RWPE2 (cell line): ENCODE measurements around the gene JPH2.

ENCODE experiments used
- ATAC-seq: fragments of 200-7000 bp; cut with Tn5 transposase; 3 replicates; pipeline ENCODE4 v1.9.1; 2021; ENCODE audit warnings: low read depth
- DNase-seq: peaks from one replicate; pipeline ENCODE4 v3.0.0-alpha.2; 2020; ENCODE audit warnings: low spot score
- H3K27ac ChIP-seq: fragments of 450-650 bp; 2 replicates; pipeline ENCODE4 v1.5.1; 2017; ENCODE audit warnings: mild to moderate bottlenecking; ENCODE audit not compliant: poor library complexity, severe bottlenecking
- H3K27me3 ChIP-seq: fragments of 250-450 bp; sonication (Bioruptor Pico); 2 replicates; pipeline ENCODE4 v1.5.1; 2021; ENCODE audit warnings: mild to moderate bottlenecking, moderate library complexity; ENCODE audit not compliant: insufficient read depth, poor library complexity, severe bottlenecking
- H3K36me3 ChIP-seq: fragments of 250-450 bp; sonication (Bioruptor Pico); 2 replicates; pipeline ENCODE4 v1.5.1; 2020; ENCODE audit warnings: low read depth, mild to moderate bottlenecking, moderate library complexity
- H3K4me1 ChIP-seq: fragments of 250-450 bp; sonication (Bioruptor Pico); 2 replicates; pipeline ENCODE4 v1.5.1; 2021; ENCODE audit warnings: mild to moderate bottlenecking, moderate library complexity; ENCODE audit not compliant: insufficient read depth, poor library complexity, severe bottlenecking
- H3K4me3 ChIP-seq: fragments of 250-450 bp; sonication (Bioruptor Pico); 2 replicates; pipeline ENCODE4 v1.5.1; 2021; ENCODE audit warnings: mild to moderate bottlenecking, moderate library complexity; ENCODE audit not compliant: severe bottlenecking
- H3K9me3 ChIP-seq: fragments of 250-450 bp; sonication (Bioruptor Pico); 2 replicates; pipeline ENCODE4 v1.5.1; 2021; ENCODE audit warnings: mild to moderate bottlenecking, moderate library complexity; ENCODE audit not compliant: severe bottlenecking
- CTCF ChIP-seq: fragments of 450-650 bp; IDR thresholded peaks from one replicate; pipeline ENCODE4 v1.5.1; 2017; ENCODE audit warnings: mild to moderate bottlenecking, moderate library complexity; ENCODE audit not compliant: poor library complexity, severe bottlenecking

JPH2 gene

DNA sequence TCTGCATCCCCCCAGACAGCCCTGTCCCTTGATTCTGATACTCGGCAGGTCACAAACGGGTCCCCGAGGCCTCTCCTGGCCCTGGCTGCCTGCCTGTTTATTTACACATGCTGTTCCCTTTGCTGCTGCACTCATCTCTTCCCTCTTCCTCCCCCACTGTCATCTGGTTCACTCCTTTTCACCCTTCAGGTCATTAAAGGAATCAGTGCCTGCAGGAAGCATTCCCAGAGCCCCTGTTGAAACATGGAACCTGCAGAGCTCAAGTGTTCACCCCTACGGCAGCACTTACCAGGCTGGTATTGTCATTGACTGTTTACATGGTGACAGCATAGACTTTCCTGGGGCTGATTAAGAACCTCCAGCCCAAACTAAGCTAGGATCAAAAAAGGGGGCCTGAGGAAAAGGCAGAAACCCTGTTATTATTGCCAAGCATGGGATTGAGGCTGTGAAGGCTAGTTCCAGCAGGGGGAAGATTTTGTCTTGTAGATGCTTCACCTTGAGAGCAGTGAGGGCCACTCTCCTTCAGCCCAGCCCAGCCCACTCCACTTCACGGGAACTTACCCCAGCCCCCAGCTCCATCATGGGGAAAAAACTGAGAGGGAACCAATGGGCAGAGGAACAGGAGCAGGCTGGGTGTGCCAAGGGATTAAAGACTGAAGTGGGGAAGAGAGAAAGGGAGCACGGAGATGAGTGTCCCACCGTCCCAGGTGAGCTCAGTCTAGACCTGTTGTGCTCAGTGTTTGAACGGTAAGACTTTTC is 73.2 kb downstream of the JPH2 start:
- H3K4me3 ChIP-seq: no peak overlapping the region
- no peaks in the 10 kb centered on the region for H3K9me3 ChIP-seq
- no peaks in the 10 kb centered on the region for H3K36me3 ChIP-seq
- no peak for ATAC-seq
- H3K27ac ChIP-seq: no peak overlapping the region
- H3K4me1 ChIP-seq: no peaks in the 10 kb centered on the region
- H3K27me3 ChIP-seq: no peaks in the 10 kb centered on the region
- DNase-seq: peak; percentile 69
- no peak for TF ChIP-seq CTCF

GRCh38 chr20:44112889-44113617 is 73.9 kb downstream of the JPH2 start:
- ATAC-seq: no peak
- Histone ChIP-seq H3K27ac (no peak overlapping the region), H3K4me3 (no peak overlapping the region), H3K36me3 (no peaks in the 10 kb centered on the region), H3K4me1 (no peaks in the 10 kb centered on the region), H3K27me3 (no peaks in the 10 kb centered on the region), H3K9me3 (peaks cover 3% of the 10 kb centered on the region)
- TF ChIP-seq CTCF: no peak
- peak; percentile 71 for DNase-seq

DNA sequence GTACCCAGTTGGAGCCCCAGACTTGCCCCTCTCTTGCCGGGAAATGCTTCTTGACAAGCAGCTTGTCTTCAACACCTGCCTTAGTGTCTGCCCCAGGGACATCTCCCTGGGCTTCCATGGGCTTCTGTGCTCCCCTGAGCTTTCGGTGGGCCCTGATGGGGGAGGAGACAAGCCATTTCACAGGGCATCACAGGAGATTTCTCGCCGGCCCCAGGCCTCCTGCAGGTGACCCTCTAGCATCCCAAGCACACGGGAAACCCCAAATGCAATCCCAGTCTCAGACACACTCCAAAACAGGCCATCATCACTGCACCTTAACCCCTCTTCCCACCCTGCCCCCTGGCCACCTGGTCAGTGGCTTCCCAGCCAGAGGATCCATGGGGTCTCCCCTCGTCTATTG is 74.5 kb downstream of the JPH2 start:
- Histone ChIP-seq H3K27ac (no peak overlapping the region), H3K36me3 (no peaks in the 10 kb centered on the region), H3K27me3 (no peaks in the 10 kb centered on the region), H3K9me3 (peaks cover 6% of the 10 kb centered on the region), H3K4me1 (no peaks in the 10 kb centered on the region), H3K4me3 (no peak overlapping the region)
- ATAC-seq: no peak
- peak; percentile 69 for DNase-seq
- no peak for TF ChIP-seq CTCF

DNA sequence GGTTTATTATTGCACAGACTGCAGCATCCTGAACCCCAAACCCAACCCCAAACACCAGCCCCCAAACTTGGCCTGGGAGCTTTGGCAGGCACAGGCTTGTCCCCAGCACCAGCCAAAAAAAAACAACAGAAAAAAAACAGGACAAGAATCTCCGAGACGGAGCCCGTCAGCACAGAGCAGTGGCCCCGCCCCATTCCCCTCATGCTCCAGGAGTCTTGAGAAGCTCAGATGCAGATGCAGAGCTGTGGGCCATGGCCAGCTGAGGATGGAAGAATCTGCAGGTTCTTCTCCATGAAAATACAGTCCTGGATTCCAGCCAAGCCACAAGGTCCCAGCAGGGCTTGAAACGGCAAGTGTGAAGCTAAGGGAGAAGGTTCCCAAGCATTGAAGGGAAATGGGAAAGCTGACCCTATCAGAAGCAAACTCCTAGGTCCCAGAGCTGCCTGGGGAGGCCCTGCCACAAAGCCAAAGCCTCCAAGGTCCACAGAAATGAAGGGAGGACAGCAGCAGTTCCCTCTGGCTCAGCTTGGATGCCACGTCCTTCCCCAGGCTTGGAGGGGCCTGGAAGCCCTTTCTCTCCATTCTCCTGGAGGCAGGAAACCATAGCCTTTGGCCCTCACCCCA is 75.2 kb downstream of the JPH2 start:
- DNase-seq: peak; percentile 89
- Histone ChIP-seq H3K36me3 (no peaks in the 10 kb centered on the region), H3K4me1 (no peaks in the 10 kb centered on the region), H3K9me3 (peaks cover 6% of the 10 kb centered on the region), H3K27ac (no peak overlapping the region), H3K27me3 (no peaks in the 10 kb centered on the region), H3K4me3 (no peak overlapping the region)
- TF ChIP-seq CTCF: no peak
- peak; percentile 57 for ATAC-seq
